A549 (cell line): Measurements from ENCODE around the gene TSACC. TPM values are rescaled to one million over a fixed set of nuclear protein-coding genes. Genes with fewer than 3 reads are reported as not detected.
A peak's percentile ranks its signal among the peaks of the same experiment; 100 is the strongest.

Source experiments
- ATAC-seq, 2 experiments: fragments of 200-7000 bp in 1 of 2; fragments of >200 bp in 1 of 2; cut with Nextera tagmentation in 1 of 2; cut with Tn5 transposase in 1 of 2; 3 replicates each; pipeline versions ENCODE4 v1.8.0 to v1.9.1; 2018 to 2020; ENCODE audit warnings: mild to moderate bottlenecking in 1 of 2, moderate library complexity in 1 of 2
- CTCF ChIA-PET: fragments of 300-600 bp; sonication (Branson Sonifier 250); formaldehyde crosslinking; extraction: SDS; loops from one replicate; lab custom pipeline; 2021; ENCODE audit warnings: antibody characterized with exemption, inconsistent platforms; lab: Yijun Ruan, JAX
- POLR2A ChIA-PET: fragments of 350-600 bp; formaldehyde crosslinking; extraction: SDS; loops from one replicate; lab custom pipeline; 2021; ENCODE audit warnings: antibody characterized with exemption, inconsistent platforms; lab: Yijun Ruan, JAX
- DNase-seq, 2 experiments: peaks; one replicate each; pipeline versions ENCODE4 v3.0.0 to v3.0.0-alpha.2; 2011 to 2016; ENCODE audit warnings: low read depth in 1 of 2, low spot score in 1 of 2
- FAIRE-seq: peaks from 2 replicates; lab custom pipeline; 2011; peaks lifted over from hg19 to GRCh38; lab: Jason Lieb, UNC
- H3K27ac ChIP-seq, 2 experiments: fragments of >200 bp; sonication (Bioruptor Twin); formaldehyde crosslinking; 3 replicates each; pipeline ENCODE4 v1.5.1; 2016 to 2017
- H3K4me1 ChIP-seq: fragments of >200 bp; sonication (Bioruptor Twin); formaldehyde crosslinking; 3 replicates; pipeline ENCODE4 v1.6.1; 2016
- H3K4me2 ChIP-seq: fragments of >200 bp; sonication (Bioruptor Twin); formaldehyde crosslinking; 3 replicates; pipeline ENCODE4 v1.6.1; 2016
- H3K4me3 ChIP-seq: fragments of >200 bp; sonication (Bioruptor Twin); formaldehyde crosslinking; 3 replicates; pipeline ENCODE4 v1.5.1; 2016
- H3K9me3 ChIP-seq: fragments of >200 bp; sonication (Bioruptor Twin); formaldehyde crosslinking; 3 replicates; pipeline ENCODE4 v1.6.1; 2016
- ATOH8 ChIP-seq: fragments of 250-450 bp; sonication (Bioruptor Pico); IDR thresholded peaks from 2 replicates; pipeline ENCODE4 v1.5.0; 2020; ENCODE audit warnings: low read depth, mild to moderate bottlenecking, moderate library complexity
- BCL3 ChIP-seq: fragments of >200 bp; sonication (Bioruptor Twin); formaldehyde crosslinking; IDR thresholded peaks from 3 replicates; pipeline ENCODE4 v1.6.1; 2016
- BHLHE40 ChIP-seq: IDR thresholded peaks from 2 replicates; pipeline ENCODE4 v1.6.1; 2012; ENCODE audit warnings: low read depth, low read length, inconsistent platforms
- CBX2 ChIP-seq: fragments of 200-600 bp; sonication (generic); IDR thresholded peaks from 2 replicates; pipeline ENCODE4 v1.6.1; 2016; ENCODE audit warnings: low read depth, mild to moderate bottlenecking, borderline replicate concordance
- CEBPB ChIP-seq, 2 experiments: fragments of >200 bp in 1 of 2; sonication (Bioruptor Twin) in 1 of 2; formaldehyde crosslinking in 1 of 2; IDR thresholded peaks; 2 replicates each; pipeline ENCODE4 v1.6.1; 2012 to 2016
- EHF ChIP-seq: fragments of 250-450 bp; sonication (Bioruptor Pico); IDR thresholded peaks from 2 replicates; pipeline ENCODE4 v1.5.0; 2020; ENCODE audit warnings: mild to moderate bottlenecking
- ELK1 ChIP-seq: fragments of 150-350 bp; IDR thresholded peaks from 2 replicates; pipeline ENCODE4 v1.6.1; 2014; ENCODE audit warnings: low read depth, mild to moderate bottlenecking, low read length
- FOSB ChIP-seq: fragments of 250-450 bp; sonication (Bioruptor Pico); IDR thresholded peaks from 2 replicates; pipeline ENCODE4 v1.5.0; 2020; ENCODE audit warnings: mild to moderate bottlenecking, moderate library complexity
- FOXS1 ChIP-seq: fragments of 250-450 bp; sonication (Bioruptor Pico); IDR thresholded peaks from 2 replicates; pipeline ENCODE4 v1.5.0; 2020; ENCODE audit warnings: mild to moderate bottlenecking, moderate library complexity
- GATA3 ChIP-seq: IDR thresholded peaks from 2 replicates; pipeline ENCODE4 v1.6.1; 2012; ENCODE audit warnings: borderline replicate concordance
- HES2 ChIP-seq: fragments of >200 bp; sonication (Bioruptor Twin); formaldehyde crosslinking; IDR thresholded peaks from 2 replicates; pipeline ENCODE4 v1.6.1; 2016
- HOXB13 ChIP-seq: fragments of 250-450 bp; sonication (Bioruptor Pico); IDR thresholded peaks from 2 replicates; pipeline ENCODE4 v1.5.0; 2020; ENCODE audit warnings: low read depth, mild to moderate bottlenecking, moderate library complexity
- HOXB5 ChIP-seq: fragments of 250-450 bp; sonication (Bioruptor Pico); IDR thresholded peaks from 2 replicates; pipeline ENCODE4 v1.5.0; 2020; ENCODE audit warnings: mild to moderate bottlenecking, moderate library complexity
- KDM5A ChIP-seq: fragments of 200-600 bp; sonication (generic); IDR thresholded peaks from 2 replicates; pipeline ENCODE4 v1.6.1; 2016; ENCODE audit warnings: antibody characterized with exemption, mild to moderate bottlenecking
- MAX ChIP-seq: IDR thresholded peaks from 2 replicates; pipeline ENCODE4 v1.6.1; 2012
- MYC ChIP-seq: IDR thresholded peaks from 2 replicates; pipeline ENCODE4 v1.6.1; 2012; ENCODE audit warnings: mild to moderate bottlenecking, inconsistent platforms, low read length, improper control_type of control experiment, borderline replicate concordance
- NPAS2 ChIP-seq: fragments of 250-450 bp; sonication (Bioruptor Pico); IDR thresholded peaks from 2 replicates; pipeline ENCODE4 v1.8.0; 2022; ENCODE audit warnings: mild to moderate bottlenecking, moderate library complexity, borderline replicate concordance
- NR3C1 ChIP-seq: fragments of >200 bp; sonication (Bioruptor Twin); formaldehyde crosslinking; IDR thresholded peaks from 3 replicates; pipeline ENCODE4 v1.6.1; 2017
- POLR2A ChIP-seq: IDR thresholded peaks from 2 replicates; pipeline ENCODE4 v1.6.1; 2012; ENCODE audit warnings: mild to moderate bottlenecking, low read length
- POLR2AphosphoS2 ChIP-seq: conservative IDR thresholded peaks from 2 replicates; pipeline ENCODE4 v1.6.1; 2012; ENCODE audit warnings: low read length, improper control_type of control experiment, inconsistent platforms
- SREBF2 ChIP-seq: fragments of 450-650 bp; IDR thresholded peaks from 2 replicates; pipeline ENCODE4 v1.6.1; 2014; ENCODE audit warnings: mild to moderate bottlenecking, moderate library complexity
- TP53 ChIP-seq: fragments of 250-450 bp; sonication (Bioruptor Pico); IDR thresholded peaks from 2 replicates; pipeline ENCODE4 v1.5.0; 2021; ENCODE audit warnings: mild to moderate bottlenecking, moderate library complexity
- ZNF302 ChIP-seq: fragments of 250-450 bp; sonication (Bioruptor Pico); IDR thresholded peaks from 2 replicates; pipeline ENCODE4 v1.9.0; 2021; ENCODE audit warnings: inconsistent platforms, mild to moderate bottlenecking, moderate library complexity
- ZSCAN20 ChIP-seq: fragments of 250-450 bp; sonication (Bioruptor Pico); IDR thresholded peaks from 2 replicates; pipeline ENCODE4 v1.8.0; 2022; ENCODE audit warnings: mild to moderate bottlenecking, moderate library complexity
- WGBS: methylation state at CpG from one replicate; pipeline ENCODE4 v1.1.6; 2017; ENCODE audit errors: missing lambda C conversion rate; 5-methylcytosine and 5-hydroxymethylcytosine counted together
- polyA plus RNA-seq, 4 experiments: library from polyadenylated mRNA; depleted of rRNA in 3 of 4; stranded (reverse); fragments of >200 nt; fragmentation: RNase III in 1 of 4; extraction: RNeasy Plus Mini Kit Qiagen cat#74134 plus additional on column Dnase treatment in 1 of 4; gene quantifications; 2 replicates in 3 of 4; 3 replicates in 1 of 4; pipeline ENCODE4 v1.2.3, GENCODE V29; 2011 to 2017
- TF ChIP-seq, protein P1 (sequence below): fragments of 450-650 bp; IDR thresholded peaks from 2 replicates; pipeline ENCODE4 v1.6.1; 2014; ENCODE audit warnings: antibody characterized with exemption

TSACC gene
- polyA plus RNA-seq, 2 of the 4 experiments (the other 2 are of a cell fraction) = 2.6 to 3.9 TPM

DNA sequence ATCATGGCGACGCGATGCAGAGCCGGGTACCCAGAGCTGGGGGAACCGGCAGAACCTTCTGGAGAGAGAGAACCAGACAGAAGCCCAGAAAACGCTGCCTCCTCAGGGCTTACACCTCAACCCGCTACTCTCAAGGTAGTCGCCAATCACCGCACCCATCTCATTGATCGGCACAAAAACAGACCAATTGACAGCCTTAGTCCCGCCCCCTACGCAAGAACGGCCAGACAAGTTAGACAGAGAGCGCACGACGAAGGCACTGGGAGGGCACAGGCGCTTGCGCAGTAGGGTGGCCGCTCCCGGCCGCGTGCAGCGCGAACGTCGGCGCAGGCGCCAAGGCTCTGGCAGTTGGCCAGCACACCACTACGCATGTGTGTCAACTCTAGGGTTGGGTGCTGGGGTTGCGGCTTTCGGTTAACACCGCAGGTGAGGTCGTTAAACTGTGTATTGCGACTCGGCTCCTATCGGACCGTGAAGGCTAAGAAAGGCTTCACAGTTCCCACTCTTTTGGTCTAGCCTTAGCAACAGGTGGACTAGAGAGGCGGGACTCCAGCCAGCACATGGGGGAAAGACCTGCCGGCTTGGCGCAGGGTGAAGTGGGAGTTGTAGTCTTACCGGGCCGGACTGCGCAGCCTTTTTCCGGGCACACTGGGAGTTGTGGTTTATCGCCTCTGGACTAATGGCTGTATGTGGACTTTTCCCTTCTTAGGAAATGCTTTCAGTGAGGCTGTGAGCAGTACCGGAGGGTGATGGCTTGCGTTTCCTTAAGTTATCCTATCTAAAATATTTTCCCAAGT, at the start of gene TSACC, which contains the start of gene CCT3 (continued):
- TF ChIP-seq HES2 (no peak), GATA3 (no peak), ELK1 (no peak), MYC (peak; percentile 98)
- TF ChIP-seq, all 56 proteins: peak for 9

DNA sequence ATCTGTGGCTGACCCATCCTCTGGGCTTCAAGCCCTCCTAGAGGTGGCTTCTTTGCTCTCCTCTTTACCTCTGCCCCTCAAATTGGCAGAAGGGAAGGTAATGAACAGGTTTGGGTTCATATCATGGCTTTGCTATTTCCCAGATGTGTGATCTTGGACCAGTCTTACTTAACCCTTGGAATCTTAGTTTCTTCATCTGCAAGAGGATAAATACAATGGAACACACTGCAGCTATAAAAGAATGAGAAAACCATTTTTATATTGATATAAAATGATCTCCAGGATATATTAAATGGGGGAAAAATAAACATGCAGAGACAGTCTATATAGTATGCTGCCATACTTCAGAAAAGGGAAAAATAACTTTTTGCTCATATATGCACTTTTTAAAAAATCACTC, 48.5 kb upstream of the TSACC start:
- no peak overlapping the region for H3K4me2 ChIP-seq
- ChIA-PET CTCF (interaction anchor here (1.6 kb wide), 1 partner anchor 12 kb away, joined by 3 read pairs; no protein-coding TSS in a partner anchor), POLR2A (no interaction called here)
- H3K4me3 ChIP-seq = no peak overlapping the region
- H3K9me3 ChIP-seq = no peaks in the 10 kb centered on the region
- FAIRE-seq (no peak), ATAC-seq (no peak), DNase-seq (no peak)
- peaks cover 3% of the 10 kb centered on the region; the same call in 2 of the 3 replicates for H3K4me1 ChIP-seq
- no peak for TF ChIP-seq NR3C1
- no peak for TF ChIP-seq TP53 (CRISPR knock-in tag)
- H3K27ac ChIP-seq = no peak overlapping the region

GRCh38 chr1:156291226-156292061, 46.9 kb upstream of the TSACC start:
- Histone ChIP-seq H3K27ac (peak overlapping the region; percentile 8 to 62; a peak in 3 of 6 replicates), H3K4me3 (no peak overlapping the region), H3K4me2 (peak overlapping the region; percentile 54)
- TF ChIP-seq POLR2A = peak; percentile 24; the same call in 1 of the 2 replicates
- no peak for TF ChIP-seq HOXB5 (CRISPR knock-in tag)
- no peak for TF ChIP-seq MAX
- TF ChIP-seq ZNF302 (CRISPR knock-in tag) = no peak
- TF ChIP-seq CEBPB (IDR thresholded peaks at IDR 0.05) = no peak
- no peak for TF ChIP-seq ATOH8 (CRISPR knock-in tag)
- TF ChIP-seq SREBF2 = no peak
- TF ChIP-seq, all 56 proteins: peak for 1
- 64% methylated on average over 30 of the region's 37 CpGs for WGBS
- Histone ChIP-seq H3K9me3 (no peaks in the 10 kb centered on the region), H3K4me1 (peaks cover 4% of the 10 kb centered on the region; the same call in 2 of the 3 replicates)
- CTCF ChIA-PET = no interaction called here
- ATAC-seq (peak; percentile 74 to 84), DNase-seq (peak; percentile 26 to 62), FAIRE-seq (no peak)
- POLR2A ChIA-PET = interaction anchor here (0.5 kb wide), 1 partner anchor 31 kb away, joined by 3 read pairs; no protein-coding TSS in a partner anchor

- WGBS = 95% methylated on average over 8 of the region's 8 CpGs
- no peak for FAIRE-seq
- Histone ChIP-seq H3K27ac (no peak overlapping the region), H3K9me3 (no peaks in the 10 kb centered on the region), H3K4me1 (peaks cover 4% of the 10 kb centered on the region; the same call in 2 of the 3 replicates), H3K4me2 (no peak overlapping the region), H3K4me3 (no peak overlapping the region)
- CTCF ChIA-PET = interaction anchor here (1.5 kb wide), 1 partner anchor 9 kb away, joined by 7 read pairs; the partner anchor contains the start of gene TMEM79
- no peak for ATAC-seq
- POLR2A ChIA-PET = interaction anchor here (3.2 kb wide), 1 partner anchor 10 kb away, joined by 16 read pairs; the partner anchor contains the start of genes SMG5 and TMEM79
- DNase-seq = no peak
- no peak for TF ChIP-seq NPAS2 (CRISPR knock-in tag)
- TF ChIP-seq ZSCAN20 (CRISPR knock-in tag) = no peak
- no peak for TF ChIP-seq HOXB13 (CRISPR knock-in tag)
- no peak for TF ChIP-seq EHF (CRISPR knock-in tag)
- no peak for TF ChIP-seq FOXS1
- no peak for TF ChIP-seq SREBF2
- TF ChIP-seq FOSB (CRISPR knock-in tag) = no peak
- no peak for TF ChIP-seq POLR2AphosphoS2
- TF ChIP-seq BHLHE40 = no peak
- TF ChIP-seq HES2 = no peak
- TF ChIP-seq KDM5A = no peak
- TF ChIP-seq CBX2 = no peak
- TF ChIP-seq, protein P1, sequence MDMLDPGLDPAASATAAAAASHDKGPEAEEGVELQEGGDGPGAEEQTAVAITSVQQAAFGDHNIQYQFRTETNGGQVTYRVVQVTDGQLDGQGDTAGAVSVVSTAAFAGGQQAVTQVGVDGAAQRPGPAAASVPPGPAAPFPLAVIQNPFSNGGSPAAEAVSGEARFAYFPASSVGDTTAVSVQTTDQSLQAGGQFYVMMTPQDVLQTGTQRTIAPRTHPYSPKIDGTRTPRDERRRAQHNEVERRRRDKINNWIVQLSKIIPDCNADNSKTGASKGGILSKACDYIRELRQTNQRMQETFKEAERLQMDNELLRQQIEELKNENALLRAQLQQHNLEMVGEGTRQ = no peak
- TF ChIP-seq BCL3 = no peak
Observed at GRCh38 chr1:156293098-156293434, 45.3 kb upstream of the TSACC start.
